Esophagus mucosa (tissue), 1 donor: Measurements from ENCODE around the gene PCDH9. TPM values are rescaled to one million over a fixed set of nuclear protein-coding genes. Genes with fewer than 3 reads are reported as not detected.

Experiments
- ATAC-seq: fragments of 200-7000 bp; cut with Tn5 transposase; one replicate; pipeline ENCODE4 v1.9.1; 2020
- total RNA-seq: library from RNA; stranded (reverse); gene quantifications from one replicate; pipeline ENCODE4 v1.2.4, GENCODE V29; 2023
- donor health status: DM: yes; HTN: yes; CAD: no.

PCDH9 gene
- total RNA-seq, 1 donor from 2014 or later = 0.08 TPM

DNA sequence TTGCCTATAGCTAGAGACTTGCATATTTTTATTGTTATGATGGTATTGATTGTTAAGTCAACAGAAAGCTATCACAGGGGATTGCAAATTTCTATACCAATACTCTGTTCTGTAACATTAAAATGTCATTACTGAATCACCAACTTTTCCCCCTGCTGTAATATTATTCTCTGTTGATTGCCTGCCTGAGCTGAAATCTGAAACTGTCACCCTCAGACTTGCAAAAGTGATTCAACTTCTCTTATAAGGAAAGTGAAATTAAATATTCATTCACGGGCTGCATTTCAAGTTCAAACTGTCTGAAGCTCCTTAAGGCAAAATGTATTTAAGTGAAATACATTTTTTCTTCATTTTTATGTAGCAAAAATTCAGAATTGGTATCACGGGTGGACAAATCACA lies 723.2 kb downstream of the PCDH9 start:
- ATAC-seq = no peak

- no peak for ATAC-seq
These were observed 723.9 kb downstream of the PCDH9 start for GRCh38 chr13:66506051-66506777.

DNA sequence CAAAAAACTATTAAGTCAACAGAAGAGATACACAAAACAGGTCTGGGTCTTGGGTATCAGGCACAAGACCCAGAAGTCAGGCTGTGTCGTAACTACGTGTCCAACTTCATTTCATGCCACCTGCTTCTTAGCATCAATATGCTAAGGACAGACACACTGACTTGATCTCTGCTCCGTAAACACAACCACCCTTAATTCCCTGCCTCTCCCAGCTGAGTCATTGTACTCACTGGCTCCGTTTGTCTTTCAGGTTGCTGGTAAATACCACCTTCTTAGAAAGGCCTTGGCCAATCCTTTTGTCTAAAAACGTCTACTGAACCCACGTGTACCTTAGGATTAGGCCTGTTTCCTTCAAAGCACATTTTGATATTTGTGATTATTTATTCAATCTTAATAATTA lies 726.2 kb downstream of the PCDH9 start:
- ATAC-seq = no peak

- ATAC-seq = no peak
These were observed 729.0 kb downstream of the PCDH9 start for GRCh38 chr13:66501181-66501580.

DNA sequence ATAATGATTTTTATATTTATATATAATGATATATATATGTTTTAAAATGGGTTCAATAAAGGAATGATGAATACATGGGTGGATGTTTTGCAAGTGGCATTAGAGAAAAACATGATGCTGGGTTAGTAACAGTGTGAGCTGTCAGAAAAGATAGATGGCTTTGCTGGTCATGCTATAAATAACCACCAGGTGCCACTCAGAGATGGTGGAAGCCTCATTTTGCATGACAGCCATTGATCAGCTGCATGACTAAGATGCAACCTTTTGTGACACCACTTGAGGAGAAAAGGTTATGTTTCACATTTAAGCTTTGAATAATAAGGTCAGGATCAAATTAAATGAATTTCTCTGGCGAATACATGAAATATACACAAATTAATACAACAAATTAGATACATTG lies 737.7 kb downstream of the PCDH9 start:
- ATAC-seq = no peak

DNA sequence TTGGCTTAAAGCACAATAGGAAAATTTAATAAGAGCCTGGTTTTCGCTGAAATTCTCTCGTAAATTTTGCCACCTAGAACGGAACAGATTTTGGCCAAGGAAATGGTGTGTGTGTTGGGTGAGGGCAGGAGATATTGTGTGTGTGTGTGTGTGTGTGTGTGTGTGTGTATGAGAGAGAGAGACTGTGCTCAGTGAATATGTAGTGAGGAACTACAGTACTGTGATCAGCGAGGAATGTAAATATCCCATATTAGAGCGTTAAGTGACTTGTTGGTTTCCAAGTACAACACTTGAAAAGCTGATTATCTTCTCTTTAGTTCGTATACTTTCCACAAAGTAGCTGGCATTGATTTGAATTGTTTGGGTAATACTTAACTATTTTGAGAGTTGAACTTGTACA lies 738.9 kb downstream of the PCDH9 start:
- ATAC-seq = no peak

- no peak for ATAC-seq
These were observed 740.5 kb downstream of the PCDH9 start for GRCh38 chr13:66489586-66489985.

DNA sequence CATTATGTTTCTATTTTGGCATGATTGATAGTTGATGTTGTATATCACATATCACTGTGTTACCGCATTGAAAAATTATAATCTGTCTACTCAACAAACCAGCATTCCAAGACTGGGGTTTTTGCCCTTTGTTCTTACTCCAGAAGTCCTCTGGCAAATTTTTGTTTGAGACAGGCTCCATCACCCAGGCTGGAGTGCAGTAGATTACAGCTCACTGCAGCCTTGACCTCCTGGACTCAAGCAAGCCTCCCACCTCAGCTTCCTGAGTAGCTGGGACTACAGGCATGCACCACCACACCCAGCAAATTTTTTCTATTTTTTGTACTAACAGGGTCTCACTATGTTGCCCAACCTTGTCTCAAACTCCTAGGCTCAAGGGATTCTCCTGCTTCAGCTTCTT lies 741.0 kb downstream of the PCDH9 start:
- no peak for ATAC-seq

DNA sequence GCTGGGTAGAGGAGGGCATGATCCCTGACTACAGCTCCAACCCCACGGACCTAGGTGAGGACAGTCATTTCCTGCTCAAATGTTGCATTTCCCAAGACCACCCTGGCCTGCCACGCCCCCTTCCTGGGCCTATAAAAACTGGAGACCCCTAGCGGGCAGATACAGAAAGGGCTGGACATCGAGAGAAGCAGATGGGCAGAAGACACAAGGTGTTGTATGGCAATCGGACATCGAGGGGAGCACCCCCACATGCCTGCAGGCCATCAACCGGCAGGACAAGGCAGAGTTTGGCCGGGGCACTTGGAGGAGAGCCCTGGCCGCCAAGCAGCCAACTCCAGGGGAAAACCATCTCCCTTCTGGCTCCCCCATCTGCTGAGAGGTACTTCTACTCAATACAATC lies 746.4 kb downstream of the PCDH9 start:
- ATAC-seq = no peak

DNA sequence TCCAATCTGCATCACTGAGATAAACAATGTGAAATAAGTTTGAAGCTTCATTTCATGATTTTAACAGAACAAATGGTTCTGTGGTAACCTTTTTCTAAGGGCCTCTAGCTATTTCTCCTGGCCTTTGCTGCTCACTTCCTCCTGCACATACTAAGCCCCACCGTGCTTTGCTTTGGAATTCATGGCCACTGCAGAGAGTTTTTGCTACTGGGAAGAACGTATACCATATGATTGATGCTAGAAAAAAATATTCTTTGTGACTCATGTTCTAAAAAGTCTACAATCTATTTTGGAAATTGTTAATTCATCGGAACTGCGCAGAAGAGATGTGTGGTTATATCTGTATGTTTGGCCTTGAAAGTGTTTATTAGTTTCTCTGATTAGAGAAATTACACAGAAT lies 747.3 kb downstream of the PCDH9 start:
- no peak for ATAC-seq

- no peak for ATAC-seq
These were observed 752.3 kb downstream of the PCDH9 start for GRCh38 chr13:66477816-66478215.

- no peak for ATAC-seq
These were observed 755.1 kb downstream of the PCDH9 start for GRCh38 chr13:66475061-66475460.

DNA sequence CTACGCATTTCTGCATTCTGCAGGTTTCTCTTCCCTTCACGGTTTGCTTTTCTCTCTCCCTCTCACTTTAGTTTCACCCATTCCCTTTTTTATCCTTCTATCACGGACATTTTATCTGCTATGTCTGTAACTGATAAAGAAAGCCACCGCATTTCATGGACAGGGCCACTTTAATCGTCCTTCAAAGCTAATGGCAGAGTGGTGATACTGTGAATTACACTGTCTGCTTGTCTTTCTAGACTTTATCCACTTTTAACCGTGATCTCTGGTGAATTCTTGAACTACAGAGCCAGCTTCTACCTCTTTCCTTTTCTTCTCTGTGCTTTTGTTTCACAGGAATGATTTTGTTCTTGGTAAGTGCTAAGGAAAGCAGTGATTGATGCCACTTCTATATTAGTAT lies 760.4 kb downstream of the PCDH9 start:
- ATAC-seq = no peak

DNA sequence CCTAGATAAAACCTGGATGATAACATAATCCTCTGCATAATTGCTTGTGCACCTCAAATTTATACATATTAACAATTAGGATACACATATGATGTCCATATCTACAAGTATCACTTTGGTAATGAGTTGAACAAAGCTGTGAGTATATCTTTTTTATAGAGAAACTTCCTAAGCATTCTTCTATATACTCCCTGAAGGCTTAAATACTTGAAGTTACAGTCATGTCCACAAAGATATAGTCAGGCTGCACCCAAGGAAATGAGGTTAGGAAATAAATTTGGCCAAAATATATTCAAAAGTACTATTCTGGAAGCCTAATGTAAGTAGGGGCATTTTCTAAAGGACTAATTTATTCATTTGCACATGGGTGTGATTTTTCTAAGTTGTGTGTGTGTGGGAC lies 761.5 kb downstream of the PCDH9 start:
- no peak for ATAC-seq

DNA sequence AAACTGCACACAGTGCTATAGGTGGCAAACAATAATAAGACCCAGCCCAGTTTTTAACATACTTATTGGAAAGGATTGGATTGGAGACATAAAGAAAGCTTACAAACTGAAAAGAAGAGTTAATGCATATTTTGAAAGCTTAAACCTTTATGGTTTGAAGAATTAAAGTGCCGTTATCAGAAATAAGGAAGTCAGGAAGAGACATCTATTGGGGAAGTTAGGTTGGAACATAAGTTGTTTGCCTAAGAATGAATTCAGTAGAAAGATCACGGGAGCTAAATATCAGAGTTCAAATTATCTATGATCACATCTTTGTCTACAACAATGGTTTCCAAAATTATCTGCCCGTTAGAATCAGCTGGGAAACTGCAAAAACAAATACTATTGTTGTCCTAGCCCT lies 767.9 kb downstream of the PCDH9 start:
- no peak for ATAC-seq

GRCh38 chr13:66461021-66461420 lies 769.1 kb downstream of the PCDH9 start:
- ATAC-seq = no peak

GRCh38 chr13:66459634-66460033 lies 770.5 kb downstream of the PCDH9 start:
- ATAC-seq = no peak

GRCh38 chr13:66459143-66459542 lies 771.0 kb downstream of the PCDH9 start:
- no peak for ATAC-seq

GRCh38 chr13:66446413-66446812 lies 783.7 kb downstream of the PCDH9 start:
- no peak for ATAC-seq

GRCh38 chr13:66443926-66444325 lies 786.2 kb downstream of the PCDH9 start:
- no peak for ATAC-seq

DNA sequence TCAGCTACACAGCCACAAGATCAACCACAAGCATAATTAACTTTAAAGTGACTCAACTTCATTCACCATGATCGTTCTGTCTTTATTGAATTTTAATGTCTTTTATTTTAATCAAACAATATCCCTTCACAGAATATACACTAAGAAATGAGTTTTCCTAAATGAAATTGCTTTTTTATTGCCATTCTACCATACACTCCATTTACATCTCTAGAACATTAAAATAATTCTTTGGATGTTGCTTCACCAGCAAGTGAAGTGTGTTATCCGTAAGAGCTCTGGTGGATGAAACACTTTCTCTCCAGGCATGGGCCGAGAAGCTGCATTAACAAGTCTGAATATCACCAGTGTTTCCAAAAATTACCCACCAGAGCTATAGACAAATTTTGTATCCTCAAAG lies 789.2 kb downstream of the PCDH9 start:
- no peak for ATAC-seq

DNA sequence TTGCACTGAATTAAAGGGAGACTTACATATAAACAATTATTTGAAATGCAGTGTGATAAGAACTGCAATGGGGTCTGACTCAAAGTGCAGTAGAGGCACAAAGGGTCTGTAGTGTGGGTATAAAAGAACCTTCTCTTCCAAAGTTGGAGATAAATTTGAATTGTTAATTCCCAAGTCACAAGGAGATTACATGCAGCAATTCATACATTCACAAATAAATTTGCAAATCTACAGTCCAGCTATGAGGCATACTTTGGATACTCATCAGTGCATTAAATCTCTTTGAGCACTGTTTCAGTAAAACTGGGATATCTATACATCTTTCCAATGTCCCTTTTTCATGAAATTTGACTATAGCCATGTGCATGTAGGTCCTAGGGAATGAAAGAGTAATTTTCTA lies 799.4 kb downstream of the PCDH9 start:
- ATAC-seq = no peak

- ATAC-seq = no peak
These were observed 799.9 kb downstream of the PCDH9 start for GRCh38 chr13:66430269-66430668.

DNA sequence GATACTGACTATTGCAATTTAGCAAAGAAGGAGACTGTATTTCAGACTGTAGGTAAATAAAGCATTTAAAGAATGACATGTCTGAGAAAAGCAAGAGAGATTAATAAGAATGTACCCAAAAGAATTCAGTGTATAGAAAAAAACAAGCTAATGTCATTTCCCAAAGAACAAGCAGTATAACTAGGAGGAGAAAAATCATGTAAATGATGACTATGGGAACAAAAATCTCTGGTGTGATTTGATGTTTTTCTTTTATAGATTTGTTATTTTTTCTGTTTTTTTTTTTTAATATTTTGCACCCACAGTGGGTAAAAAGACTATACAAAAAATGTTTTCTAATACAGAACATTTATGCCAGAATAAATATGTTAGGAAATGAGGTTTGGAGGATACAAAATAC lies 801.0 kb downstream of the PCDH9 start:
- no peak for ATAC-seq

- ATAC-seq = no peak
These were observed 802.7 kb downstream of the PCDH9 start for GRCh38 chr13:66427458-66427861.
